HG03520 (cell line): ENCODE results near the gene SECISBP2L.
A peak's percentile ranks its signal among the peaks of the same experiment; 100 is the strongest.
"Not testable (repeated sequence)": the region's sequence is repeated elsewhere in the genome, so short reads cannot be mapped to it uniquely, and the experiment has no call there.

Source experiments
- ATAC-seq: cut with Tn5 transposase; IDR thresholded peaks from one replicate; pipeline ENCODE4 v1.9.1; 2021; ENCODE audit warnings: mild to moderate bottlenecking, moderate library complexity; ENCODE audit not compliant: unreplicated experiment

SECISBP2L gene

GRCh38 chr15:49046220-49047102 lies at the start of gene SECISBP2L:
Gene SECISBP2L, minus strand, starts transcription at chr15:49046446. Its CDS starts 147 bp downstream, at chr15:49046299.
- ATAC-seq = peak; percentile 90

- no peak for ATAC-seq
Measured at GRCh38 chr15:49094923-49095322, 48.7 kb upstream of the SECISBP2L start.

- ATAC-seq = no peak
Measured at GRCh38 chr15:49093252-49094105, 47.2 kb upstream of the SECISBP2L start.

GRCh38 chr15:49088996-49089395 lies 42.8 kb upstream of the SECISBP2L start:
- no peak for ATAC-seq

- no peak for ATAC-seq
Measured at GRCh38 chr15:49085696-49086459, 39.6 kb upstream of the SECISBP2L start.

- ATAC-seq = no peak
Measured at GRCh38 chr15:49084285-49084570, 38.0 kb upstream of the SECISBP2L start.

- ATAC-seq = no peak
Measured at GRCh38 chr15:49083401-49084284, 37.4 kb upstream of the SECISBP2L start.

GRCh38 chr15:49082960-49083359 lies 36.7 kb upstream of the SECISBP2L start:
- ATAC-seq = no peak

GRCh38 chr15:49079340-49080039 lies 33.2 kb upstream of the SECISBP2L start:
- no peak for ATAC-seq

GRCh38 chr15:49075881-49076280 lies 29.6 kb upstream of the SECISBP2L start:
- ATAC-seq = no peak

- not testable (repeated sequence) for ATAC-seq
Measured at GRCh38 chr15:49074589-49075287, 28.5 kb upstream of the SECISBP2L start.

GRCh38 chr15:49066372-49066771 lies 20.1 kb upstream of the SECISBP2L start:
- ATAC-seq = no peak

GRCh38 chr15:49064884-49065283 lies 18.6 kb upstream of the SECISBP2L start:
- no peak for ATAC-seq

- no peak for ATAC-seq
Measured at GRCh38 chr15:49064281-49064653, 18.0 kb upstream of the SECISBP2L start.

- no peak for ATAC-seq
Measured at GRCh38 chr15:49063402-49064280, 17.4 kb upstream of the SECISBP2L start.

- no peak for ATAC-seq
Measured at GRCh38 chr15:49062900-49063299, 16.7 kb upstream of the SECISBP2L start.

- ATAC-seq = no peak
Measured at GRCh38 chr15:49060710-49061495, 14.7 kb upstream of the SECISBP2L start.
